ENCODE data around the gene SLC26A6. TPM values are rescaled to one million over a fixed set of nuclear protein-coding genes. Genes with fewer than 3 reads are reported as not detected.

SLC26A6 gene
- total and polyA plus RNA-seq, 2 donors (not counting 1 experiment from before 2014, with no cell fraction given): 22.5 to 26.7 TPM

GRCh38 chr3:48655606-48656005 is 20.3 kb upstream of the SLC26A6 start:
- TF ChIP-seq EZH2 (IDR thresholded peaks at IDR 0.05; ENCODE audit: borderline replicate concordance, insufficient read depth, low read depth, low read length, poor library complexity, severe bottlenecking) (no peak), CTCF (IDR thresholded peaks at IDR 0.05) (no peak)
- Mint-ChIP-seq H3K9me3 (ENCODE audit: insufficient read depth) (no peaks in the 10 kb centered on the region), H3K4me3 (peak overlapping the region; percentile 83), H3K27me3 (peaks cover 9% of the 10 kb centered on the region), H3K27ac (peak overlapping the region; percentile 15), H3K4me1 (peaks cover 17% of the 10 kb centered on the region)
- H3K27ac ChIP-seq (ENCODE audit: low read length in 2 of 2): peak overlapping the region in 1 of 2 donors; percentile 24
- POLR2A ChIA-PET: interaction anchor here (0.6 kb wide), 1 partner anchor 12 kb away, joined by 6 read pairs; no protein-coding TSS in a partner anchor
- H3K27me3 ChIP-seq (replicated peaks in 1 of 4; ENCODE audit: control extremely low read depth in 1 of 4, control insufficient read depth in 3 of 4, insufficient read depth in 4 of 4, low read length in 3 of 4): peaks cover 0 to 37% (median 4%) of the 10 kb centered on the region in 4 experiments
- peak overlapping the region in 4 of 5 experiments; percentile 44 to 66 (median 62) for H3K4me3 ChIP-seq (ENCODE audit: control extremely low read depth in 1 of 5, extremely low read depth in 1 of 5, insufficient read depth in 1 of 5, low read depth in 2 of 5, low read length in 4 of 5)
- intact Hi-C loops (cut with micrococcal nuclease): loop anchor here (1.0 to 2.0 kb wide), 4 partner anchors 20 to 98 kb away; partner anchors contain the start of genes NCKIPSD, SLC26A6 and UQCRC1
- H3K4me1 ChIP-seq (ENCODE audit: control insufficient read depth in 2 of 2, insufficient read depth in 2 of 2, low read length in 2 of 2): peaks cover 5 to 18% of the 10 kb centered on the region in 2 donors
- H3K9me3 ChIP-seq (ENCODE audit: control extremely low read depth in 1 of 3, control insufficient read depth in 2 of 3, insufficient read depth in 1 of 3, low read length in 2 of 3): peaks cover 0 to 12% (median 0%) of the 10 kb centered on the region in 3 donors
- H3K4me2 ChIP-seq (replicated peaks; ENCODE audit: low read depth, low read length, poor library complexity, severe bottlenecking): peak overlapping the region; percentile 95
- peak; percentile 29 for ATAC-seq (ENCODE audit: low read depth)
- H2AFZ ChIP-seq (ENCODE audit: insufficient read depth, low read depth, low read length, poor library complexity, severe bottlenecking): peak overlapping the region; percentile 85
- H3K36me3 ChIP-seq (replicated peaks in 1 of 2; ENCODE audit: control extremely low read depth in 1 of 2, control insufficient read depth in 1 of 2, extremely low read depth in 1 of 2, insufficient read depth in 2 of 2, low read length in 1 of 2): no peaks in the 10 kb centered on the region
- DNase-seq: peak; percentile 66
- CTCF ChIA-PET: interaction anchor here (1.4 kb wide), 1 partner anchor 31 kb away, joined by 3 read pairs; no protein-coding TSS in a partner anchor
- H3K79me2 ChIP-seq (ENCODE audit: control insufficient read depth, insufficient read depth, low read length): no peaks in the 10 kb centered on the region
- no peaks in the 10 kb centered on the region for H4K20me1 ChIP-seq (ENCODE audit: control insufficient read depth, insufficient read depth, low read length, poor library complexity, severe bottlenecking)
- WGBS (ENCODE audit: insufficient coverage): 17% methylated on average over 18 of the region's 30 CpGs
- H3K9ac ChIP-seq (ENCODE audit: low read length): peak overlapping the region; percentile 66

GRCh38 chr3:48655063-48655462 is 19.8 kb upstream of the SLC26A6 start:
- H3K27ac Mint-ChIP-seq: no peak overlapping the region
- Histone ChIP-seq H3K36me3 (replicated peaks in 1 of 2; ENCODE audit: control extremely low read depth in 1 of 2, control insufficient read depth in 1 of 2, extremely low read depth in 1 of 2, insufficient read depth in 2 of 2, low read length in 1 of 2) (no peaks in the 10 kb centered on the region), H3K27me3 (replicated peaks in 1 of 4; ENCODE audit: control extremely low read depth in 1 of 4, control insufficient read depth in 3 of 4, insufficient read depth in 4 of 4, low read length in 3 of 4) (peaks cover 0 to 32% (median 1%) of the 10 kb centered on the region in 4 experiments), H3K9me3 (ENCODE audit: control extremely low read depth in 1 of 3, control insufficient read depth in 2 of 3, insufficient read depth in 1 of 3, low read length in 2 of 3) (peaks cover 0 to 6% (median 0%) of the 10 kb centered on the region in 3 donors), H3K4me2 (replicated peaks; ENCODE audit: low read depth, low read length, poor library complexity, severe bottlenecking) (peak overlapping the region; percentile 95), H3K79me2 (ENCODE audit: control insufficient read depth, insufficient read depth, low read length) (no peaks in the 10 kb centered on the region), H3K4me1 (ENCODE audit: control insufficient read depth in 2 of 2, insufficient read depth in 2 of 2, low read length in 2 of 2) (peaks cover 5 to 18% of the 10 kb centered on the region in 2 donors), H3K9ac (ENCODE audit: low read length) (peak overlapping the region; percentile 66), H2AFZ (ENCODE audit: insufficient read depth, low read depth, low read length, poor library complexity, severe bottlenecking) (no peak overlapping the region), H3K4me3 (ENCODE audit: control extremely low read depth in 1 of 5, extremely low read depth in 1 of 5, insufficient read depth in 1 of 5, low read depth in 2 of 5, low read length in 4 of 5) (peak overlapping the region in 1 of 5 experiments; percentile 57), H3K27ac (ENCODE audit: low read length in 2 of 2) (no peak overlapping the region), H4K20me1 (ENCODE audit: control insufficient read depth, insufficient read depth, low read length, poor library complexity, severe bottlenecking) (no peaks in the 10 kb centered on the region)
- peaks cover 9% of the 10 kb centered on the region for H3K27me3 Mint-ChIP-seq
- peak overlapping the region; percentile 83 for H3K4me3 Mint-ChIP-seq
- no peak for ATAC-seq (ENCODE audit: low read depth)
- TF ChIP-seq CTCF (IDR thresholded peaks at IDR 0.05): no peak
- no peak for TF ChIP-seq EZH2 (IDR thresholded peaks at IDR 0.05; ENCODE audit: borderline replicate concordance, insufficient read depth, low read depth, low read length, poor library complexity, severe bottlenecking)
- DNase-seq: no peak
- intact Hi-C loops (cut with micrococcal nuclease): no loop called here
- CTCF ChIA-PET: interaction anchor here (1.3 to 1.5 kb wide), 2 partner anchors 8 to 21 kb away, joined by 3 to 4 read pairs; partner anchors contain the start of gene CELSR3
- POLR2A ChIA-PET: interaction anchor here (0.6 kb wide), 1 partner anchor 12 kb away, joined by 6 read pairs; no protein-coding TSS in a partner anchor
- 86% methylated on average over 7 of the region's 12 CpGs for WGBS (ENCODE audit: insufficient coverage)
- H3K4me1 Mint-ChIP-seq: peaks cover 17% of the 10 kb centered on the region
- no peaks in the 10 kb centered on the region for H3K9me3 Mint-ChIP-seq (ENCODE audit: insufficient read depth)

All from B cell (primary cell).